DMS 273 (cell line): ENCODE data around the gene PDZRN4.
"Not testable (repeated sequence)": the region's sequence is repeated elsewhere in the genome, so short reads cannot be mapped to it uniquely, and the experiment has no call there.

ENCODE experiments used
- DNase-seq: peaks from one replicate; lab custom pipeline; 2025; ENCODE audit not compliant: unreplicated experiment; lab: John Stamatoyannopoulos, UW

The PDZRN4 gene

DNA sequence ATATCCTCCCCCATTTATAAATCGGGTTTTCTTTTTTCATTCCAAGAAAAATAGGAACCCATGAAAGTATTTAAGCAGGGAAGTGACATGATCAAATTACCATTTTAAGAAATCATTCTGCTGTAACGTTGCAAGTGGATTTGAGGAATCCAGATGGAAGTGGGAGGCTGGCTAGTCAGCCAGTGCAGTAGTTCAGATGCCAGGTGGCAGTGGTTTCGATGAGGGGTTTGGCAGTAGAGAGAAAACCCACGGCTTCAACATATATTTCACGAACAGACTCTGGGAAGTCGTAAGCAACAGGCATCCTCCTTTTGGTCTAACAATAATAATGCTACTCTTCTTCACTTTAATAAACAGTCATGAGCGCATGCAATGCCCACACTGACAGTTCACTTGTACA is 25.0 kb downstream of the PDZRN4 start:
- peak; percentile 55 for DNase-seq

DNA sequence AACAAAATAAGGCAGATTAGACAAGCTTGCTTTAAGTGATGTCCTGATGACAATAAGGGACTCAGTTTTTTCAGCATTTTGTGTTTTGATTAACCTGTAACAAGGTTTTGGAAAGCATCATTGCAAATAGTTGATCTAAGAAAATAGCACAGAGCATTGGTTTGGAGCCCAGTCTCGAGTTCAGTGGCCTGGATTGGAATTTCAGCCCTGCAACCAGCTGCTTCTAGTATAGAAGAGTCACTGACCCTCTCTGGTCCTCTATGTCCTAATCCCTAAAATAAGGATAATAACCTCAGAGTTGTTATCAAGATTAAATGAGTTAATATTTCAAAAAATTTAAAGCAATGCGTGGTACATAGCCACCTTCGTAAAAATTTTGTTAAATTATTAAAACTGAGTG is 25.5 kb downstream of the PDZRN4 start:
- DNase-seq = no peak

- no peak for DNase-seq
These were observed 29.6 kb downstream of the PDZRN4 start for GRCh38 chr12:41217727-41218126.

DNA sequence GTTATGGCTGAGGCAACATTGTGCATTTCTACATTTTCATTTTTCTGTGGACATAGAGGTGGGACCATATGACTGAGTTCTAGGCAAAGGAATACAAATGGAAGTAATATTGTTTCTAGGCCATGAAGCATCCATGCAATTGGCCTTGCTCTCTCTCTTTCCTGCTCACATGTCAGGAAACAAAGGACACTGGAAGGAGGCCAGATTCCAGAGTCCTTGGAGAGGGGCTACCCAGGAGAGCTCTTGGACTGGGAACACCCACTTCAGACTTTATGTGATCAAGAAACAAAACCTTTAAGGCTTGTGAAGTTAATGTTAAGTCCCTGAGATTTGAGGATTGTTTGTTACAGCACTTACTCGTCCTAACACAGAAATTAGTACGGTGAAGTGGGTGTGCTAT is 32.8 kb downstream of the PDZRN4 start:
- no peak for DNase-seq

- no peak for DNase-seq
These were observed 33.4 kb downstream of the PDZRN4 start for GRCh38 chr12:41221491-41221890.

- no peak for DNase-seq
These were observed 35.5 kb downstream of the PDZRN4 start for GRCh38 chr12:41223600-41223999.

GRCh38 chr12:41224066-41224465 is 35.9 kb downstream of the PDZRN4 start:
- no peak for DNase-seq

- no peak for DNase-seq
These were observed 37.1 kb downstream of the PDZRN4 start for GRCh38 chr12:41225179-41225578.

- DNase-seq = no peak
These were observed 40.1 kb downstream of the PDZRN4 start for GRCh38 chr12:41228066-41228820.

GRCh38 chr12:41230756-41231155 is 42.6 kb downstream of the PDZRN4 start:
- DNase-seq = no peak

- DNase-seq = peak; percentile 77
These were observed 46.6 kb downstream of the PDZRN4 start for GRCh38 chr12:41234692-41235091.

- DNase-seq = peak; percentile 16
These were observed 54.5 kb downstream of the PDZRN4 start for GRCh38 chr12:41242603-41243002.

DNA sequence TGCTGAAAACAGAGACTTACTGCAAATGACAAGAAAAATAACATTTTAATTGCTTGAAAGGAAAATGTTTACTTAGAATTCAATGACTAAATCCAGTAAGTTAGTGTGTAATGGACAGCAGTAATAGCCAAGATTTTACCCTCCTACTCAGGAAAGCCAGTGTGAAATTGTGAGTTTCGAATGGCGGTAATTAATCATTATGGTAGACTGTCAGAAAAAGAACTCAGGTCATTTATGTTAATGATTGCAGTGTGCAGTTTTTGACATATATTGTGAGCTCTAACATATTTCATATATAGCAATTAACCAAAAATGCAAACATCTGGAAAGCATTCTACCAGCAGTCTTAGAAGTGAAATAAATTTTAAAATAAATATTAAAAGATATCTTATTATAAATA is 60.3 kb downstream of the PDZRN4 start:
- no peak for DNase-seq

DNA sequence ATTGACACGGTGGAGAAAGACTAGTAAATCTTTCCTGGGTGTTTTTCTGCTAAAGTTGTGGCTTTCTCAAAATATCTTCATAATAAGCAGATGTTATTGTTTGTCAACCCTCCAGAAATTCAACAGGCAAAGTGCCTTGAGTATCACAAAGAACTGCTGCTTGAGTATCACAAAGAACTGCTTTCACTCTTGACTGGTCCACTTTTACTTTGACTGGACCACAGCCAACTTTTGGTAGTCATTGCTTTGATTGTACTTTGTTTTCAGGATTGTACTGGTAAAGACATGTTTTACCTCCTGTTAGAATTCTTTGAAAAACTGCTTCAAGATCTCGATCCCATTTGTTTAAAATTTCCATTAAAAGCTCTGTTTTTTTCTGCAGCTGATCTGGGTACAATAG is 62.6 kb downstream of the PDZRN4 start:
- DNase-seq = peak; percentile 4

GRCh38 chr12:41254004-41254914 is 66.1 kb downstream of the PDZRN4 start:
- DNase-seq = no peak

DNA sequence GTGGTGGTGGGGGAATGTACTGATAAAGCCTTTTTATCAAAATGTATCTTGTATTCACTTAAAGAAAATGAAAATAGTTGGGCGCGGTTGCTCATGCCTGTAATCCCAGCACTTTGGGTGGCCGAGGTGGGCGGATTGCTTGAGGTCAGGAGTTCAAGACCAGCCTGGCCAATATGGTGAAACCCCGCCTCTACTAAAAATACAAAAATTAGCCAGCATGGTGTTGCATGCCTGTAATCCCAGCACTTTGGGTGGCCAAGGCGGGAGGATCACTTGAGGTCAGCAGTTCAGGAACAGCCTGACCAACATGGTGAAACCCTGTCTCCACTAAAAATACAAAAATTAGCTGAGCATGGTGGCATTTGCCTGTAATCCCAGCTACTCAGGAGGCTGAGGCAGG is 75.1 kb downstream of the PDZRN4 start:
- not testable (repeated sequence) for DNase-seq

DNA sequence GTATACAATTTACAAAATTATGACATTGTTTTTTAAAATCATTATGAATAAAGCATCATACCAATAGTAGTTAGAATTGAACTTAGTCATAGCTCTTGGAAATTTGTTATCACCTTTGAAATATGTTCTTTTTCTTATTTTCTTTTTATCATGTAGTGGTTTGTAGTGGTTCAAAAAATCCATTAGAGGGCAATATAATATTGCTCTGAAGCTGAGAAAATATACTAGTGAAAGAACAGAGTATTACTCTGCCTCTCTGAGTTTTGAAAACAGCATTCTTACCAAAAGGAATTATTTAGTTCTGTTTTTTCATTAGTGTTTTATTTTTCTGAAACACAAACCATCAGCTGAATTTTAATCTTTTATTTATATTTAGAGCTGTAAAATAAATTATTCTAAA is 76.2 kb downstream of the PDZRN4 start:
- DNase-seq = peak; percentile 11

GRCh38 chr12:41269056-41269455 is 80.9 kb downstream of the PDZRN4 start:
- DNase-seq = no peak

GRCh38 chr12:41271489-41271888 is 83.4 kb downstream of the PDZRN4 start:
- DNase-seq = no peak

GRCh38 chr12:41274643-41275042 is 86.5 kb downstream of the PDZRN4 start:
- no peak for DNase-seq

- DNase-seq = peak; percentile 66
These were observed 89.2 kb downstream of the PDZRN4 start for GRCh38 chr12:41277100-41277945.
